K562 (cell line): ENCODE results near the gene SH3BP5.

Experiments
- EP300 ChIP-seq: IDR thresholded peaks from 2 replicates; pipeline ENCODE4 v1.6.1; 2012; ENCODE audit warnings: low read length, improper control_type of control experiment
- GABPA ChIP-seq: fragments of 200-800 bp; sonication (Bioruptor generic); conservative IDR thresholded peaks from 2 replicates; pipeline ENCODE4 v1.6.1; 2016; ENCODE audit warnings: low read depth, missing genetic modification characterization, missing compliant biosample characterization
- POLR2A ChIP-seq: fragments of 450-650 bp; conservative IDR thresholded peaks from 2 replicates; pipeline ENCODE4 v1.6.1; 2016
- TSC22D4 ChIP-seq: fragments of 450-650 bp; IDR thresholded peaks from 2 replicates; pipeline ENCODE4 v1.6.1; 2016; ENCODE audit warnings: missing genetic modification characterization, missing biosample characterization, control low read depth
- ZZZ3 ChIP-seq: fragments of 450-650 bp; IDR thresholded peaks from 2 replicates; pipeline ENCODE4 v1.6.1; 2016; ENCODE audit warnings: antibody characterized with exemption, mild to moderate bottlenecking, moderate library complexity
- TF ChIP-seq, protein P1 (sequence below), 2 experiments: fragments of 450-650 bp; formaldehyde crosslinking in 1 of 2; IDR thresholded peaks; 2 replicates each; pipeline versions ENCODE4 v1.4.0 to v1.6.1; 2014 to 2020; ENCODE audit warnings: mild to moderate bottlenecking in 2 of 2, borderline replicate concordance in 1 of 2, low read depth in 1 of 2
- TF ChIP-seq, protein P2 (sequence below): fragments of 450-650 bp; formaldehyde crosslinking; IDR thresholded peaks from 2 replicates; pipeline ENCODE4 v1.4.0; 2020; ENCODE audit warnings: mild to moderate bottlenecking, mixed read lengths

DNA sequence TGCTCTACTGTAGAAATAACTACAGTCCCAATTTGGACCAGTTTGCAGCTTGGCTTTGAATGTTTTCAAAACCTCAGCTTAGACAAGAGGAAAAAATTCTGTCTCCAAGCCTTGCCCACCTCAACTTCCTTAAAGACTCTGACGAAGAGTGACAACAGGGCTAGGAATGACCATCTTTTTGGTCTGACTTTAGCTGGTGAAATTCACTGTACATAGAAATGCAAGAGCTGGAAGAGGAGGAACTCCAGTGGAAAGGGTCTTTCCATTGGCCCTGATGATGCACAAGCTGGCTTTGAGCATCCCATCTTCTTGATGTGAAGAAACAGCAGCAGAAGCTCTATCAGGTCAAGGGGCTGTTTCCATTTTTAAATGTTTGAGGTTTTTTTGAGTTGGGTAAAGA lies 22.7 kb upstream of the SH3BP5 start:
- TF ChIP-seq, protein P1, sequence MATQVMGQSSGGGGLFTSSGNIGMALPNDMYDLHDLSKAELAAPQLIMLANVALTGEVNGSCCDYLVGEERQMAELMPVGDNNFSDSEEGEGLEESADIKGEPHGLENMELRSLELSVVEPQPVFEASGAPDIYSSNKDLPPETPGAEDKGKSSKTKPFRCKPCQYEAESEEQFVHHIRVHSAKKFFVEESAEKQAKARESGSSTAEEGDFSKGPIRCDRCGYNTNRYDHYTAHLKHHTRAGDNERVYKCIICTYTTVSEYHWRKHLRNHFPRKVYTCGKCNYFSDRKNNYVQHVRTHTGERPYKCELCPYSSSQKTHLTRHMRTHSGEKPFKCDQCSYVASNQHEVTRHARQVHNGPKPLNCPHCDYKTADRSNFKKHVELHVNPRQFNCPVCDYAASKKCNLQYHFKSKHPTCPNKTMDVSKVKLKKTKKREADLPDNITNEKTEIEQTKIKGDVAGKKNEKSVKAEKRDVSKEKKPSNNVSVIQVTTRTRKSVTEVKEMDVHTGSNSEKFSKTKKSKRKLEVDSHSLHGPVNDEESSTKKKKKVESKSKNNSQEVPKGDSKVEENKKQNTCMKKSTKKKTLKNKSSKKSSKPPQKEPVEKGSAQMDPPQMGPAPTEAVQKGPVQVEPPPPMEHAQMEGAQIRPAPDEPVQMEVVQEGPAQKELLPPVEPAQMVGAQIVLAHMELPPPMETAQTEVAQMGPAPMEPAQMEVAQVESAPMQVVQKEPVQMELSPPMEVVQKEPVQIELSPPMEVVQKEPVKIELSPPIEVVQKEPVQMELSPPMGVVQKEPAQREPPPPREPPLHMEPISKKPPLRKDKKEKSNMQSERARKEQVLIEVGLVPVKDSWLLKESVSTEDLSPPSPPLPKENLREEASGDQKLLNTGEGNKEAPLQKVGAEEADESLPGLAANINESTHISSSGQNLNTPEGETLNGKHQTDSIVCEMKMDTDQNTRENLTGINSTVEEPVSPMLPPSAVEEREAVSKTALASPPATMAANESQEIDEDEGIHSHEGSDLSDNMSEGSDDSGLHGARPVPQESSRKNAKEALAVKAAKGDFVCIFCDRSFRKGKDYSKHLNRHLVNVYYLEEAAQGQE (IDR thresholded peaks at IDR 0.05; ENCODE audit: borderline replicate concordance) = no peak
- TF ChIP-seq, protein P1 (CRISPR knock-in tag; IDR thresholded peaks at IDR 0.05; ENCODE audit: low read depth) = no peak
- no peak for TF ChIP-seq POLR2A
- no peak for TF ChIP-seq ZZZ3
- no peak for TF ChIP-seq EP300
- TF ChIP-seq, protein P2, sequence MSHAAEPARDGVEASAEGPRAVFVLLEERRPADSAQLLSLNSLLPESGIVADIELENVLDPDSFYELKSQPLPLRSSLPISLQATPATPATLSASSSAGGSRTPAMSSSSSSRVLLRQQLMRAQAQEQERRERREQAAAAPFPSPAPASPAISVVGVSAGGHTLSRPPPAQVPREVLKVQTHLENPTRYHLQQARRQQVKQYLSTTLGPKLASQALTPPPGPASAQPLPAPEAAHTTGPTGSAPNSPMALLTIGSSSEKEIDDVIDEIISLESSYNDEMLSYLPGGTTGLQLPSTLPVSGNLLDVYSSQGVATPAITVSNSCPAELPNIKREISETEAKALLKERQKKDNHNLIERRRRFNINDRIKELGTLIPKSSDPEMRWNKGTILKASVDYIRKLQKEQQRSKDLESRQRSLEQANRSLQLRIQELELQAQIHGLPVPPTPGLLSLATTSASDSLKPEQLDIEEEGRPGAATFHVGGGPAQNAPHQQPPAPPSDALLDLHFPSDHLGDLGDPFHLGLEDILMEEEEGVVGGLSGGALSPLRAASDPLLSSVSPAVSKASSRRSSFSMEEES (CRISPR knock-in tag) = no peak
- TF ChIP-seq TSC22D4 = no peak
- TF ChIP-seq GABPA = no peak
